Lower leg skin (tissue), 4 donors: ENCODE measurements around the gene IL4. TPM values are rescaled to one million over a fixed set of nuclear protein-coding genes. Genes with fewer than 3 reads are reported as not detected.
"Not testable (repeated sequence)": the region's sequence is repeated elsewhere in the genome, so short reads cannot be mapped to it uniquely, and the experiment has no call there.

Experiments used
- DNase-seq, 2 donors: peaks; one replicate each; pipeline ENCODE4 v3.0.0-alpha.2; 2019; ENCODE audit warnings: low spot score in 2 of 2
- H3K4me3 ChIP-seq: fragments of 200-600 bp; sonication (generic); 2 replicates; pipeline ENCODE4 v1.5.1; 2017; ENCODE audit warnings: mild to moderate bottlenecking, low read depth; ENCODE audit not compliant: poor library complexity, severe bottlenecking
- CTCF ChIP-seq, 3 donors: fragments of 450-650 bp; IDR thresholded peaks; one replicate each; pipeline ENCODE4 v1.5.1; 2016; ENCODE audit warnings: antibody characterized with exemption in 3 of 3, mild to moderate bottlenecking in 3 of 3, moderate library complexity in 2 of 3
- POLR2A ChIP-seq, 2 donors: fragments of 450-650 bp; IDR thresholded peaks; one replicate each; pipeline ENCODE4 v1.6.1; 2016 to 2017; ENCODE audit warnings: antibody characterized with exemption in 2 of 2, mild to moderate bottlenecking in 1 of 2, moderate library complexity in 1 of 2
- WGBS, 2 donors: methylation state at CpG; one replicate each; pipeline ENCODE4 v1.1.5; 2018; 5-methylcytosine and 5-hydroxymethylcytosine counted together
- intact Hi-C: fragments of 100-400 bp; cut with DNase I; formaldehyde crosslinking; loops from one replicate; pipeline ENCODE4 v1.15.0; 2023; ENCODE audit warnings: low total_unique reads
- total RNA-seq, 4 donors: library from RNA; depleted of rRNA; stranded (reverse); fragments of >200 nt; gene quantifications; one replicate each; pipeline ENCODE4 v1.1.0, GENCODE V29; 2016

Gene IL4
- total RNA-seq = not detected

GRCh38 chr5:132673939-132674630, at the start of gene IL4:
Gene IL4 (plus strand): TSS chr5:132673989. CDS start chr5:132674051, 62 bp downstream.
- no peak within 1 kb of the TSS for H3K4me3 ChIP-seq
- WGBS, 2 donors = 70 to 76% methylated on average over 14 of the region's 14 CpGs
- no peak for DNase-seq
- intact Hi-C loops = no loop called here
- TF ChIP-seq CTCF (IDR thresholded peaks at IDR 0.05) (no peak), POLR2A (IDR thresholded peaks at IDR 0.05) (no peak)

GRCh38 chr5:132627470-132627869, 46.3 kb upstream of the IL4 start:
- 93 to 98% methylated on average over 2 of the region's 2 CpGs for WGBS, 2 donors
- intact Hi-C loops = no loop called here
- DNase-seq = no peak

GRCh38 chr5:132628814-132629213, 45.0 kb upstream of the IL4 start:
- no peak for DNase-seq
- 96 to 100% methylated on average over 2 of the region's 2 CpGs for WGBS, 2 donors
- no peak overlapping the region for H3K4me3 ChIP-seq
- intact Hi-C loops = no loop called here
- TF ChIP-seq POLR2A (IDR thresholded peaks at IDR 0.05) (no peak), CTCF (IDR thresholded peaks at IDR 0.05) (no peak)

More at GRCh38 chr5:132627470-132627869, 46.3 kb upstream of the IL4 start:
- TF ChIP-seq POLR2A (IDR thresholded peaks at IDR 0.05) (no peak), CTCF (IDR thresholded peaks at IDR 0.05) (no peak)
- H3K4me3 ChIP-seq = no peak overlapping the region

GRCh38 chr5:132629230-132629944, 44.4 kb upstream of the IL4 start:
- 84 to 85% methylated on average over 5 of the region's 5 CpGs for WGBS, 2 donors
- intact Hi-C loops = no loop called here
- no peak for TF ChIP-seq CTCF (IDR thresholded peaks at IDR 0.05)
- TF ChIP-seq POLR2A (IDR thresholded peaks at IDR 0.05) = no peak
- H3K4me3 ChIP-seq = no peak overlapping the region
- DNase-seq = no peak

- 94 to 97% methylated on average over 4 of the region's 4 CpGs for WGBS, 2 donors
- H3K4me3 ChIP-seq, intact Hi-C loops, DNase-seq: not testable (repeated sequence)
Observed at GRCh38 chr5:132633587-132633986, 40.2 kb upstream of the IL4 start.

GRCh38 chr5:132635873-132636272, 37.9 kb upstream of the IL4 start:
- no peak overlapping the region for H3K4me3 ChIP-seq
- no peak for DNase-seq
- intact Hi-C loops = no loop called here
- WGBS, 2 donors = 93 to 95% methylated on average over 4 of the region's 4 CpGs
- TF ChIP-seq CTCF (IDR thresholded peaks at IDR 0.05) (no peak), POLR2A (IDR thresholded peaks at IDR 0.05) (no peak)
